Pancreas (tissue), 10 donors: Measurements from ENCODE around the gene RAD52. TPM values are rescaled to one million over a fixed set of nuclear protein-coding genes. Genes with fewer than 3 reads are reported as not detected.
"Not testable (repeated sequence)": the region's sequence is repeated elsewhere in the genome, so short reads cannot be mapped to it uniquely, and the experiment has no call there.

Source experiments
- ATAC-seq, 4 donors: fragments of 200-7000 bp; cut with Tn5 transposase; one replicate each; pipeline versions ENCODE4 v1.8.0 to v1.9.1; 2020; ENCODE audit warnings: mild to moderate bottlenecking in 4 of 4, moderate library complexity in 4 of 4
- DNase-seq, 6 donors: peaks; one replicate each; pipeline ENCODE4 v3.0.0-alpha.2; 2020
- FAIRE-seq: peaks from 2 replicates; lab custom pipeline; 2012; peaks lifted over from hg19 to GRCh38; lab: Jason Lieb, UNC
- H3K27ac ChIP-seq, 4 donors: fragments of 200-600 bp; sonication (generic); 1 replicate in 3 of 4; 2 replicates in 1 of 4; pipeline versions ENCODE4 v1.5.0 to v1.8.0; 2020
- H3K27me3 ChIP-seq, 4 donors: fragments of 200-600 bp; one replicate each; pipeline ENCODE4 v1.8.0; 2021
- H3K36me3 ChIP-seq, 3 donors: fragments of 200-600 bp; sonication (generic) in 1 of 3; one replicate each; pipeline versions ENCODE4 v1.5.0 to v1.8.0; 2020 to 2021
- H3K4me1 ChIP-seq, 3 donors: fragments of 200-600 bp; one replicate each; pipeline ENCODE4 v1.8.0; 2021
- H3K4me3 ChIP-seq, 4 donors: fragments of 200-600 bp; sonication (generic) in 2 of 4; one replicate each; pipeline versions ENCODE4 v1.5.0 to v1.8.0; 2020 to 2021
- H3K9me3 ChIP-seq, 4 donors: fragments of 200-600 bp; one replicate each; pipeline ENCODE4 v1.8.0; 2021
- CTCF ChIP-seq, 4 donors: fragments of 200-600 bp; sonication (generic) in 3 of 4; IDR thresholded peaks; one replicate each; pipeline versions ENCODE4 v1.5.0 to v1.8.0; 2021; ENCODE audit warnings: antibody characterized with exemption in 4 of 4
- WGBS, 2 donors: extraction: QIAGEN DNeasy Blood & Tissue Kit; methylation state at CpG; one replicate each; pipeline ENCODE4 v1.1.7; 2013; 5-methylcytosine and 5-hydroxymethylcytosine counted together
- intact Hi-C, 3 donors: fragments of 100-400 bp; cut with DNase I; formaldehyde crosslinking; loops; one replicate each; pipeline versions ENCODE4 v1.11.1 to v1.14.2; 2022
- polyA plus RNA-seq, 2 donors: library from polyadenylated mRNA; stranded (reverse); fragments of 200-250 nt; gene quantifications; one replicate each; pipeline ENCODE4 v1.2.3, GENCODE V29; 2013
- total RNA-seq, 6 donors: library from RNA; stranded (reverse); fragmentation: NEBNext Ultra II Directional in 4 of 6; extraction: Animal tissue kit (Norgen Biotek cat#: 25700) in 4 of 6; gene quantifications; one replicate each; pipeline versions ENCODE4 v1.2.1 to v1.2.4, GENCODE V29; 2021 to 2023
- donor health status: healthy with polysubstance abuse.
- donor health status: DM: no; HTN: no; CAD: no; lungs with moderate emphysema.
- donor health status: DM: no; HTN: no; CAD: no.
- donor health status: control.
- donor health status: control.
- donor health status: Bipolar disorder and iron deficiency.
- donor health status: DM: yes; HTN: yes; CAD: no.
- donor health status: DM: no; HTN: no; CAD: no.
- donor health status: DM: no; HTN: no; CAD: no.
- donor health status: DM: yes; HTN: yes; CAD: no.

RAD52 gene
- total and polyA plus RNA-seq, 8 donors: 5.0 to 15.5 (median 7.2) TPM

- no peak for ATAC-seq
- no peak for TF ChIP-seq CTCF (IDR thresholded peaks at IDR 0.05)
- no peak for DNase-seq
- H3K4me3 ChIP-seq: no peak overlapping the region
- peaks cover 0 to 2% (median 0%) of the 10 kb centered on the region in 3 donors for H3K36me3 ChIP-seq
- no peaks in the 10 kb centered on the region for H3K27me3 ChIP-seq
- H3K9me3 ChIP-seq: no peaks in the 10 kb centered on the region
- peaks cover 0 to 6% (median 4%) of the 10 kb centered on the region in 3 donors for H3K4me1 ChIP-seq
- no peak overlapping the region for H3K27ac ChIP-seq
- FAIRE-seq: no peak
- intact Hi-C loops: no loop called here
Observed at GRCh38 chr12:946212-946611, 3.3 kb downstream of the RAD52 start.

- Histone ChIP-seq H3K27me3 (no peaks in the 10 kb centered on the region), H3K27ac (no peak overlapping the region), H3K36me3 (peaks cover 0 to 5% (median 0%) of the 10 kb centered on the region in 3 donors), H3K4me1 (peaks cover 0 to 6% (median 4%) of the 10 kb centered on the region in 3 donors), H3K9me3 (no peaks in the 10 kb centered on the region), H3K4me3 (no peak overlapping the region)
- no peak for TF ChIP-seq CTCF (IDR thresholded peaks at IDR 0.05)
- intact Hi-C loops: no loop called here
- 82 to 84% methylated on average over 7 of the region's 7 CpGs for WGBS, 2 donors
- FAIRE-seq (no peak), ATAC-seq (no peak), DNase-seq (no peak)
Observed at GRCh38 chr12:944211-944610, 5.3 kb downstream of the RAD52 start.

- ATAC-seq: no peak
- Histone ChIP-seq H3K9me3 (no peaks in the 10 kb centered on the region), H3K4me3 (no peak overlapping the region), H3K27me3 (no peaks in the 10 kb centered on the region), H3K27ac (no peak overlapping the region), H3K36me3 (peaks cover 0 to 5% (median 0%) of the 10 kb centered on the region in 3 donors), H3K4me1 (peaks cover 0 to 2% (median 0%) of the 10 kb centered on the region in 3 donors)
- intact Hi-C loops: no loop called here
- no peak for FAIRE-seq
- 90 to 92% methylated on average over 6 of the region's 6 CpGs for WGBS, 2 donors
- no peak for DNase-seq
- TF ChIP-seq CTCF (IDR thresholded peaks at IDR 0.05): no peak
Observed at GRCh38 chr12:943051-943450, 6.4 kb downstream of the RAD52 start.

- H3K36me3 ChIP-seq: peaks cover 0 to 5% (median 0%) of the 10 kb centered on the region in 3 donors
- intact Hi-C loops: no loop called here
- FAIRE-seq: no peak
- 86 to 91% methylated on average over 3 of the region's 3 CpGs for WGBS, 2 donors
- no peaks in the 10 kb centered on the region for H3K4me1 ChIP-seq
- no peak for DNase-seq
- ATAC-seq: no peak
- H3K27ac ChIP-seq: no peak overlapping the region
- no peaks in the 10 kb centered on the region for H3K9me3 ChIP-seq
- no peak for TF ChIP-seq CTCF (IDR thresholded peaks at IDR 0.05)
- H3K4me3 ChIP-seq: no peak overlapping the region
- H3K27me3 ChIP-seq: no peaks in the 10 kb centered on the region
Observed at GRCh38 chr12:938810-939209, 10.7 kb downstream of the RAD52 start.

GRCh38 chr12:936377-937345, 12.8 kb downstream of the RAD52 start:
- Histone ChIP-seq H3K36me3 (peaks cover 0 to 5% (median 0%) of the 10 kb centered on the region in 3 donors), H3K27me3 (no peaks in the 10 kb centered on the region), H3K27ac (no peak overlapping the region), H3K9me3 (no peaks in the 10 kb centered on the region), H3K4me1 (no peaks in the 10 kb centered on the region), H3K4me3 (no peak overlapping the region)
- no peak for TF ChIP-seq CTCF (IDR thresholded peaks at IDR 0.05)
- no peak for DNase-seq
- no peak for FAIRE-seq
- intact Hi-C loops: no loop called here
- WGBS, 2 donors: 82 to 84% methylated on average over 8 of the region's 8 CpGs
- no peak for ATAC-seq

DNA sequence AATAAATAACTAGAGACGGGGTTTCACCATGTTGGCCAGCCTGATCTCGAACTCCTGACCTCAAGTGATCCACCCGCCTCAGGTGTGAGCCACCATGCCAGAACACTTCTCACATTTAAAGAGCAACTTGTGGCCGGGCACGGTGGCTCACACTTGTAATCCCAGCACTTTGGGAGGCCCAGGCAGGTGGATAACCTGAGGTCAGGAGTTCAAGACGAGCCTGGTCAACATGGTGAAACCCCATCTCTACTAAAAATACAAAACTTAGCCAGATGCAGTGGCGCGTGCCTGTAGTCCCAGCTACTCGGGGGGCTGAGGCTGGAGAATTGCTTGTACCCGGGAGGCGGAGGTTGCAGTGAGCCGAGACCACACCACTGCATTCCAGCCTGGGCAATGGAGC, 13.6 kb downstream of the RAD52 start:
- H3K4me1 ChIP-seq, H3K27ac ChIP-seq, intact Hi-C loops, H3K9me3 ChIP-seq, DNase-seq, H3K4me3 ChIP-seq, H3K36me3 ChIP-seq, FAIRE-seq, H3K27me3 ChIP-seq, ATAC-seq: not testable (repeated sequence)
- WGBS, 2 donors: 94 to 100% methylated on average over 12 of the region's 12 CpGs
